SK-N-MC (cell line): ENCODE measurements around the gene SAMHD1.
"Not testable (repeated sequence)": the region's sequence is repeated elsewhere in the genome, so short reads cannot be mapped to it uniquely, and the experiment has no call there.

ENCODE experiments used
- DNase-seq: peaks from one replicate; pipeline ENCODE4 v3.0.0-alpha.2; 2011; ENCODE audit warnings: low read depth, low spot score
- H3K27ac ChIP-seq: fragments of 200-600 bp; sonication (generic); 2 replicates; pipeline ENCODE4 v1.5.1; 2016; ENCODE audit warnings: mixed run types
- H3K36me3 ChIP-seq: fragments of 200-600 bp; sonication (generic); 2 replicates; pipeline ENCODE4 v1.6.1; 2017; ENCODE audit warnings: antibody characterized with exemption, low read length, mixed read lengths; ENCODE audit not compliant: insufficient read depth
- H3K4me3 ChIP-seq: fragments of 200-600 bp; sonication (generic); 2 replicates; pipeline ENCODE4 v1.5.1; 2016
- H3K9ac ChIP-seq: fragments of 200-600 bp; sonication (generic); 2 replicates; pipeline ENCODE4 v1.8.0; 2017; ENCODE audit warnings: mixed run types, mixed read lengths; ENCODE audit not compliant: insufficient read length
- H3K9me3 ChIP-seq: fragments of 200-600 bp; sonication (generic); 2 replicates; pipeline ENCODE4 v1.6.1; 2017; ENCODE audit warnings: low read depth, mild to moderate bottlenecking, antibody characterized with exemption, low read length, moderate library complexity, mixed read lengths
- EZH2 ChIP-seq: fragments of 200-600 bp; sonication (generic); IDR thresholded peaks from one replicate; pipeline ENCODE4 v1.6.1; 2017; ENCODE audit warnings: antibody characterized with exemption
- FOXP2 ChIP-seq: optimal IDR thresholded peaks from 2 replicates; pipeline ENCODE3; 2011; ENCODE audit warnings: mild to moderate bottlenecking, moderate library complexity; ENCODE audit not compliant: insufficient read depth; ENCODE audit errors: extremely low read length, control extremely low read depth
- POLR2AphosphoS5 ChIP-seq: IDR thresholded peaks from 2 replicates; pipeline ENCODE4 v1.6.1; 2012; ENCODE audit warnings: mild to moderate bottlenecking, low read depth, low read length, borderline replicate concordance

Gene SAMHD1

DNA sequence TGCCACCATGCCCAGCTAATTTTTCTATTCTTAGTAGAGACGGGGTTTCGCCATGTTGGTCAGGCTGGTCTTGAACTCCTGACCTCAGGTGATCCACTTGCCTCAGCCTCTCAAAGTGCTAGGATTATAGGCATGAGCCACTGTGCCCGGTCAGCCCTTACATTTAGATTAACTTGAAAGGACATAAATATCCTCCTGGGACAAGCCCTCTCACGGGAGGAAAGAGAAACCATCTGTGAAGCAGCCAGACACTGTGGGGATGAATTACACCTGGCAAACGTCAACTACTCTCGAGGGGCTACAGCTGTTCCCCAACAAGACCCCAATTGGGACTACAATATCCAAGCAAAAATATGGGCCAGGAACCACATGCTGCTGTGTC lies 32.7 kb upstream of the SAMHD1 start:
- Histone ChIP-seq H3K9me3 (no peaks in the 10 kb centered on the region), H3K27ac (no peak overlapping the region), H3K36me3 (no peaks in the 10 kb centered on the region), H3K4me3 (no peak overlapping the region), H3K9ac (no peak overlapping the region)
- TF ChIP-seq FOXP2 (no peak), EZH2 (no peak), POLR2AphosphoS5 (no peak)
- DNase-seq = no peak

DNA sequence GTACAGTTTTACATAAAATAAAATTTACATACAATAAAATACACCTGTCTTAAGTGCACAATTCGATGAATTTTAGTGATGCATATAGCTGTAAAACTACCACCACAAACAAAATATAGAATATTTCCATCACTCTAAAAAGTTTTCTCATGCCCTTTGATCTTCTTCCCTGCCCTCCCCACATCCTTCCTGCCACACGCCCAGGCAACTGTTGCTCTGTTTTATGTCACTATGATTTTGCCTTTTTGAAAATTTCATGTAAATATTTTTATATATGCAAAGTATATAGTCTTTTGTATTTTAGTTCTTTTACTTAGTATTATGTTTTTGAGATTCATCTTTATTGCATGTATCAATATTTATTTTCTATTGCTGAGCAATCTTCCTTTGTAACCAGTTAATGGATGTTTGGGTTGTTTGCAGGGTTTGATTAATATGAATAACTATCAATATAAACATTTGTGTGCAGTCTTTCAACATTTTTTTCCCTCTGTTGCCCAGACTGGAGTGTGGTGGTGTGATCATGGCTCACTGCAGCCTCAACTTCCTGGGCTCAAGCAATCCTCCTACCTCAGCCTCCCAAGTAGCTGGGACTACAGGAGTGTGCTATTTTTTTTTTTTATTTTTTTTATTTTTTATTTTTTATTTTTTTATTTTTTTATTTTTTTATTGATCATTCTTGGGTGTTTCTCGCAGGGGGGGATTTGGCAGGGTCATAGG lies 23.8 kb upstream of the SAMHD1 start:
- Histone ChIP-seq H3K4me3 (no peak overlapping the region), H3K9ac (no peak overlapping the region), H3K9me3 (no peaks in the 10 kb centered on the region), H3K27ac (no peak overlapping the region; the same call in 1 of the 2 replicates), H3K36me3 (no peaks in the 10 kb centered on the region)
- TF ChIP-seq EZH2 = no peak
- TF ChIP-seq FOXP2 = no peak
- TF ChIP-seq POLR2AphosphoS5 = no peak
- no peak for DNase-seq

DNA sequence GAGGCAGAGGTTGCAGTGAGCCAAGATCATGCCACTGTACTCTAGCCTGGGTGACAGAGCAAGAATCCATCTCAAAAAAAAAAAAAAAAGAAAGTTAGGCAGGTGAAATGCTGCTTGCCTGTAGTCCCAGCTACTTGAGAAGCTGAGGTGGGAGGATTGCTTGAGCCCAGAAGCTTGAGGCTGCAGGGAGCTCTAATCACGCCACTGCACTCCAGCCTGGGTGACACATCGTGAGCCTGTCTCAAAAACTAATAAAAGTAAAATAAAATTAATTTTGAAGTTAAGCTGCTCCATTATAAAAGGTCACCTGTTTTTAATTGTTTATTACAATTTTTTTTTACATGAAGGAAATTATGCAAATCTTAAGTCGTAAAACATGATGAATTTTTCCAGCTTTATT lies 23.2 kb upstream of the SAMHD1 start:
- Histone ChIP-seq H3K27ac (no peak overlapping the region), H3K9me3 (no peaks in the 10 kb centered on the region), H3K9ac (no peak overlapping the region), H3K4me3 (no peak overlapping the region), H3K36me3 (no peaks in the 10 kb centered on the region)
- DNase-seq = no peak
- TF ChIP-seq EZH2 = no peak
- TF ChIP-seq POLR2AphosphoS5 = no peak
- no peak for TF ChIP-seq FOXP2

DNA sequence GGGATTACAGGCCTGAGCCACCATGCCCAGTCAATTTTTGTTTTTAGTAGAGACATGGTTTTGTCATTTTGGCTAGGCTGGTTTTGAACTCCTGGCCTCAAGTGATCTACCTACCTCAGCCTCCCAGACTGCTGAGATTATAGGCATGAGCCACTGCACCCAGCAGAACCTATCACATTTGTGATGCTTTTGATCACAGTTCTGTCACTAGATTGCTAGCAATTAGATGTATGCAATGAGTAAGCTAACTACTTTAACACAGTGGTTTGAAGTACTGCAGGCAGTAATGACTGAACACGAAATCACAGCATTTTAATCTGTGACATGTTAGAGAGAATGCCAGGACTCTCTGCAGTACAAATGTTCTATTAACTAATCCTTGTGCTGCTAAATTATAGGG lies 19.6 kb upstream of the SAMHD1 start:
- H3K27ac ChIP-seq = no peak overlapping the region
- no peak overlapping the region for H3K4me3 ChIP-seq
- no peak overlapping the region for H3K9ac ChIP-seq
- no peak for TF ChIP-seq EZH2
- no peak for TF ChIP-seq FOXP2
- no peak for TF ChIP-seq POLR2AphosphoS5
- no peaks in the 10 kb centered on the region for H3K36me3 ChIP-seq
- DNase-seq = no peak
- H3K9me3 ChIP-seq = no peaks in the 10 kb centered on the region

DNA sequence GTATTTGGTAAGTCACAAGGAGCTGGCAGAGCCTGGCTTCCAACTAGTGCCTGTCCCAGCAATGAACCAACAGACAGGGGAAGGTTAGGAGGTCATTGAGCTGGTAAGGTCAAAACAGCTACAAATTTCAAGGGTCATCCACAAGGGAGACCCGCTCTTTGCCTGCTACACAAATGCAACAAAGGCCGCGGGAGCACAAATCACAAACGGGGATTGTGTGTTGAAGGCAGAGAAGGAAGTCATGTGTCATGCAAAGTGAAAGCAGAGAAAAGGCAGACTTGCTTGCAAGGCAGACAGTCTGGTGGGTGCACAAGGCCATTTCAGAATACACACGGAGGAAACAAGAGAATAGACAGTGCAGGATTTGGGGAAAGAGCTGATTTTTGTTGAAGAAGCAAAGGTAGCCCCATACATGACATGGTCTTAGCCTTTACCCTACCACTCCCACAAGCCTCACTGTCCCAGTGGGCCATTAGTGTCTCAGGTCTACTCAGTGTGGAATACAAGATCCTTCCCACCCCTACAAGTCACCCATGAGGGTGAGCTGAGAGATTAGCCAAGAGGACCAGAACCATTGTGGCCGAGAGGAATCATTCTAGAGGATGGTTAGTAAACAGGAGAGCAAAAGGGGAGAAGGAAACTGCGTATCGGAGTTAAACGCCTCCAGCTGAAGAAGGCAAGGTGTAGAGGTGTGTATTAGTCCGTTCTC lies 18.1 kb upstream of the SAMHD1 start:
- DNase-seq = no peak
- H3K9ac ChIP-seq = no peak overlapping the region
- no peak overlapping the region for H3K4me3 ChIP-seq
- TF ChIP-seq POLR2AphosphoS5 = no peak
- no peak for TF ChIP-seq FOXP2
- TF ChIP-seq EZH2 = no peak
- H3K9me3 ChIP-seq = no peaks in the 10 kb centered on the region
- no peaks in the 10 kb centered on the region for H3K36me3 ChIP-seq
- no peak overlapping the region for H3K27ac ChIP-seq

DNA sequence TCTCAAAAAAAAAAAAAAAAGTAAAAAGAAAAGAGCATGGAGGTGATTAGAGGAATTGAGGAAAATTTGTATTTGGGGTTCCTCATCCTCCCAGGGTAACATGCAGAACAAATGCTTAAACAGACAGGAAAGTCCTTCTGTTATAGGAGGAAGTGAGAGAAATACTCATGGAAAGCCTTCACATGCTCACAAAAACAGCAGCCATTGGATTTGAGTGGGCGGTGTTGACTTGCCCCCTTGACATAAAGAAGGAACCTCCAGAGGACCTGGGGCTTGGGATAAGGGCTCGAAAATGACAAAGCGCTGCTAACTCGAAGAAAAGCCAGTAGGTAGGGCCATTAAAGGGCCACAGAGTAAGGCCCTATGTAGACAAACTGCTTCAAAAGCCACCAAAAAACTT lies 17.5 kb upstream of the SAMHD1 start:
- H3K9me3 ChIP-seq = no peaks in the 10 kb centered on the region
- no peaks in the 10 kb centered on the region for H3K36me3 ChIP-seq
- no peak overlapping the region for H3K9ac ChIP-seq
- H3K4me3 ChIP-seq = no peak overlapping the region
- no peak for TF ChIP-seq FOXP2
- H3K27ac ChIP-seq = no peak overlapping the region
- no peak for DNase-seq

DNA sequence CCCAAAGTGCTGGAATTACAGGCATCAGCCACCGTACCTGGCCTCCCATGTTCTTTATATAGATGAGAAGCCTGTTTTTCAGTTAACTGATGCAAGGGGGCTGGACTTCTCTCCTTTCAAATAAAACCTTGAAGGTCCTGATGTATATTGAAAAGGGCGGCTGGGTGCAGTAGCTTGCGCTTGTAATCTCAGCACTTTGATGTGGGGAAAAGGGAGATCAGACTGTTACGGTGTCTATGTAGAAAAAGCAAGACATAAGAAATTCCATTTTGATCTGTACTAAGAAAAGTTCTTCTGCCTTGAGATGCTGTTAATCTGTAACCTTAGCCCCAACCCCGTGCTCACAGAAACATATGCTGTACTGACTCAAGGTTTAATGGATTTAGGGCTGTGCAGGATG lies 16.1 kb upstream of the SAMHD1 start:
- no peak overlapping the region for H3K4me3 ChIP-seq
- no peak for TF ChIP-seq FOXP2
- TF ChIP-seq EZH2 = no peak
- no peak for TF ChIP-seq POLR2AphosphoS5
- no peak overlapping the region for H3K27ac ChIP-seq
- 0 out of 2 replicates have a peak, but pooled peaks cover 2% of the 10 kb centered on the region for H3K9me3 ChIP-seq
- no peaks in the 10 kb centered on the region for H3K36me3 ChIP-seq
- H3K9ac ChIP-seq = no peak overlapping the region
- DNase-seq = no peak

DNA sequence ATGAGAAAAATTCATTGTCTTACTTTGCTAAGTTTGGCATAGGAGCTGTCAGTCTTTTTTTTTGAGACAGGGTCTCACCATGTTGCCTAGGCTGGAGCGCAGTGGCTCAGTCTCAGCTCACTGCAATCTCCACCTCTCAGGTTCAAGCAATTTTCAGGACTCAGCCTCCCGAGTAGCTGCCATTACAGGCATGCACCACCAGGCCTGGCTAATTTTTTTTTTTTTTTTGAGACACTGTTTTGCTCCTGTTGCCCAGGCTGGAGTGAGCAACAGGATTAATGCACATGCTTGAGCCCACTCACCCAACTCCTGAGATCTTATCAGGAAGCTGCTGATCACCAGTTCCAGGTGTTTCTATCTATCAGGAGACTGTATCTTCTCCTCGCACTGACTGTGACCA lies 15.5 kb upstream of the SAMHD1 start:
- not testable (repeated sequence) for H3K27ac ChIP-seq, H3K9ac ChIP-seq, DNase-seq, H3K36me3 ChIP-seq, H3K9me3 ChIP-seq, H3K4me3 ChIP-seq

DNA sequence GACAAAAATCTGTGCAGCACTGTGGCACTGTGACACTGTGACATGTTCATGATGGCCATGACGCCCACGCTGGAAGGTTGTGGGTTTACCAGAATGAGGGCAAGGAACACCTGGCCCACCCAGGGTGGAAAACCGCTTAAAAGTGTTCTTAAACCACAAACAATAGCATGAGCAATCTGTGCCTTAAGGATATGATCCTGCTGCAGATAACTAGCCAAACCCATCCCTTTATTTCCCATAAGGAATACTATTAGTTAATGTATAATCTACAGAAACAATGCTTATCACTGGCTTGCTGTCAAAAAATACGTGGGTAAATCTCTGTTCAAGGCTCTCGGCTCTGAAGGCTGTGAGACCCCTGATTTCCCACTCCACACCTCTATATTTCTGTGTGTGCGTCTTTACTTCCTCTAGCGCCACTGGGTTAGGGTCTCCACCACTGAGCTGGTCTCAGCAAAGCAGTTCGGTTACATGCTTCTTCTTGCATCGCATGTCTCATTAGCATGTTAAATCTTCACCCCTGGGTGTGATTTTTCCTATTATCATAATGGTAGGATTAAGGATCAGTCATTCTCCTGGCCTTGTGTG lies 10.9 kb upstream of the SAMHD1 start:
- not testable (repeated sequence) for H3K9me3 ChIP-seq, H3K36me3 ChIP-seq, DNase-seq, H3K9ac ChIP-seq, H3K27ac ChIP-seq, H3K4me3 ChIP-seq
